Muscle layer of colon (tissue), 2 donors: ENCODE measurements around the gene MAST3.

Experiments used
- H3K27ac ChIP-seq: one replicate; pipeline ENCODE4 v1.7.0; 2013; ENCODE audit warnings: low read depth, mild to moderate bottlenecking, low read length, moderate library complexity
- H3K27me3 ChIP-seq, 2 donors: one replicate each; pipeline ENCODE4 v1.7.0; 2013; ENCODE audit warnings: low read length in 2 of 2, mild to moderate bottlenecking in 2 of 2; ENCODE audit not compliant: insufficient read depth in 2 of 2, control insufficient read depth in 1 of 2
- H3K36me3 ChIP-seq: one replicate; pipeline ENCODE4 v1.7.0; 2013; ENCODE audit warnings: mild to moderate bottlenecking, low read length; ENCODE audit not compliant: insufficient read depth
- H3K4me1 ChIP-seq: one replicate; pipeline ENCODE4 v1.7.0; 2013; ENCODE audit warnings: mild to moderate bottlenecking, low read length; ENCODE audit not compliant: insufficient read depth
- H3K4me3 ChIP-seq, 2 donors: one replicate each; pipeline ENCODE4 v1.7.0; 2013; ENCODE audit warnings: low read length in 2 of 2, low read depth in 1 of 2, mild to moderate bottlenecking in 1 of 2, moderate library complexity in 1 of 2
- H3K9ac ChIP-seq: one replicate; pipeline ENCODE4 v1.7.0; 2013; ENCODE audit warnings: low read length
- H3K9me3 ChIP-seq: one replicate; pipeline ENCODE4 v1.7.0; 2013; ENCODE audit warnings: mild to moderate bottlenecking, low read length
- donor health status: abdominal sarcoma.
- donor health status: Adenocarcinoma of cecum.

MAST3 gene

DNA sequence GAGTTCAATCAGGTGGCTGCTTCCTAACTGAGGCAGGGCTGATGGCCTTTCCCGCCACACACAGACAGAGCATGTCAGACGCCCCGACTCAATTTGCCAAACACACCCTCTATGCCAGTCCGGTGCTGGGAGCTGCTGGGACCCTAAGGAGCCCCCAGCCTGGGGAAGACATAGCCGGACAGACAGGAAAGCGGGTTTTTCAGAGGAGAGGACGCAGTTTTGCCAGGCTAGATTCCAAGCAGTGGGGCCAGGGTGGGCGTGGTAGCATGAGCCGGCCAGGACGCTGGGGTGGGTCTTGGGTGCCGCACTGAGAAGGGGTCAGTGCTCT lies 19.8 kb downstream of the MAST3 start:
- Histone ChIP-seq H3K4me1 (peaks cover 20% of the 10 kb centered on the region), H3K36me3 (no peaks in the 10 kb centered on the region), H3K9ac (peak overlapping the region; percentile 29), H3K9me3 (no peaks in the 10 kb centered on the region), H3K27me3 (no peaks in the 10 kb centered on the region), H3K27ac (no peak overlapping the region), H3K4me3 (peak overlapping the region; percentile 49 to 53)

DNA sequence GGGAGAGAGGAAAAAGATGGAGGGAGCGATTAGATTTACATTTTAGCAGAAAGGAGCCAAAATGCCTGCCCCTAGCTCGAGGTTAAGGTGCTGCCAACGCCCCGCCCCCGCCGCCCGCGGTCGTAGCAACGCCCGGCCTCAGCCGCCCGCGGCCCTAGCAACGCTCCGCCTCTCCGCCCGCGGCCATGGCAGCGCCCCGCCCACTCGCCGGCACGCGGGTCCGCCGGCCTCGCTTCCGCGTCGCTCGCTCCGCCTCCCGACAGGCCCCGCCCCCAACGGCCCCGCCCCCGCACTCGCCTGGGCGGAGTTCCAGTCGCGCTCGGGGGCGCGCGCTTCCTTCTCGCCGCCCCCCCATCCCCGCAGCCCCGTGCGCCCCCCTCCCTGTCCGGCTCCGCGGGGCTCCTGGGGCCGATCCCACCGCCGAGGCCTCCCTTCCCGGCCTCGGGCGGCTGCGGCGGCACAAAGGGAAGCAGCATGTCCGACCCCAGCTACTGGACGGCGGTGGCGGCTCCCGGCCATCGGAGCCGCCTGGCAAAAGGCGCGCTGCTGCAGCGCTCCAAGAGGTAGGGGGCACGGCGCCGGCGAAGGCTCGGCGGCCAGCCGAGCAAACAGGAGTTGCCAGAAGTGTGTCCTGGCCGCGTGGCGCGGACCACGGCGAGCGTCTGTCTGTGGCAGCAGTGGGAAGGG lies 20.3 kb downstream of the MAST3 start:
- Histone ChIP-seq H3K4me1 (peaks cover 20% of the 10 kb centered on the region), H3K4me3 (peak overlapping the region; percentile 49 to 63), H3K9me3 (no peaks in the 10 kb centered on the region), H3K27ac (peak overlapping the region; percentile 63), H3K27me3 (no peaks in the 10 kb centered on the region), H3K36me3 (peaks cover 4% of the 10 kb centered on the region), H3K9ac (peak overlapping the region; percentile 42)

DNA sequence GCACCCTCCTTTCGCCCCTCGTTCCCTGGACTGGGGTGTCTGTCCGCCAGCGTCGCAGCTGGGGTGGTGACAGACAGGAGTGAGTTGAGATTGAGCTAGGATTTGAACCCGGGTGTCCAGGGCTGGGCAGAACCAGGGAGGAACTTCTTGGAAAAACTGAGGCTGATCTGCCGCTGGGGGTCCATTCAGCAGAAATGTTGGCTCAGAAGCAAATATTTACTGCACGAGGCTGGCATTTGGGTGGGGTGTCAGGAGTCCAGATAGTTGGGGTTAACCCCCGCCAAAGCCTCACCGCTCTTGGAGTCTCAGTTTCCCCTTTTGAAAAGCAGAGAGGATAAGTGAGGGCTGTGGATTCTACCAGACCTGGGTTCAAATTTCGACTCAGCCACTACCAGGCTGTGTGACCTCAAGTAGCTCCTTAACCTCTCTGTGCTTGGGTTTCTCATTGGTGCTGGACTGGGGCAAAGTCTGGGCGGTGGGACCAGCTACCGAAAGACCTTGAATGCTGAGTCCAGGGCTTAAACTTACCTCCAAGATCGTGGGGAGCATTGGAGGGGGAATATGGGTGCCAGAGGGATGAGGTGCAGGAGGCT lies 20.9 kb downstream of the MAST3 start:
- peak overlapping the region; percentile 42 for H3K9ac ChIP-seq
- H3K36me3 ChIP-seq = peaks cover 4% of the 10 kb centered on the region
- peaks cover 20% of the 10 kb centered on the region for H3K4me1 ChIP-seq
- H3K27ac ChIP-seq = peak overlapping the region; percentile 63
- H3K4me3 ChIP-seq = peak overlapping the region; percentile 49 to 63
- no peaks in the 10 kb centered on the region for H3K27me3 ChIP-seq
- H3K9me3 ChIP-seq = no peaks in the 10 kb centered on the region

DNA sequence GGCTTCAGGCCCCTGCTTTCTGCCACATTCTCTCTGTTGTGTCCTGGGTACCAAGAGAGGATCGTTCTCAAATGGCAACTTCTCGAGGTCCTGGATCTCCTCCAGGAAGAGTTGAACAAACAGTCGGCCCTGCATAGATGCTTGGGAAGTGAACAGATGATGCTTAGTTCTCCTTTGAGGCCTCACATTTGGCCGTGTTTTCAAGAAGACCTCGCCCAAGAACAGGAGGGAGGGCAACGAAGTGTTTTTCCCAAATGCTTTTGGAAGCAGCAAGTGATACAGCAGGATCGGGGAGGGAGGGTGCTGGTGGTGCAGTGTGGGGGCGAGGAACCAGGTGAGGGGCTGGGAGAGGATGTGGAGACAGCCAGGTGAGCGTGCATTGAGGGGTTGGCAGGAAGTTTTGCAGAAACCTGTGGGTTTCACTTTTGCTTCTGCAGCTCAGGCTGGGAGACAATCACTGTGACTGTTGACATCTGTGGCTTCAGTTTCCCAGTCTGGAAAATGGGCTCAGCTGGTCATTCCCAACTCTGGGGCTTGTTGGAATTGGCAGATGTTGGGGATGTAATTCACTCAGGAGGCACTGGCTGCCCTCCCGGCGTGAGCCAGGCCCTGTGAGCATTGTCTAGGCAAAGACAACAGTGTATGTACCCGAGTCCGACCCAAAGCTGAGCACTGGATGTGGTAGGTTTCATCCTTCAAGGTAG lies 21.6 kb downstream of the MAST3 start:
- no peaks in the 10 kb centered on the region for H3K27me3 ChIP-seq
- H3K27ac ChIP-seq = no peak overlapping the region
- H3K4me3 ChIP-seq = peak overlapping the region in 1 of 2 donors; percentile 63
- H3K36me3 ChIP-seq = peaks cover 7% of the 10 kb centered on the region
- H3K9me3 ChIP-seq = no peaks in the 10 kb centered on the region
- H3K9ac ChIP-seq = peak overlapping the region; percentile 42
- peaks cover 20% of the 10 kb centered on the region for H3K4me1 ChIP-seq

DNA sequence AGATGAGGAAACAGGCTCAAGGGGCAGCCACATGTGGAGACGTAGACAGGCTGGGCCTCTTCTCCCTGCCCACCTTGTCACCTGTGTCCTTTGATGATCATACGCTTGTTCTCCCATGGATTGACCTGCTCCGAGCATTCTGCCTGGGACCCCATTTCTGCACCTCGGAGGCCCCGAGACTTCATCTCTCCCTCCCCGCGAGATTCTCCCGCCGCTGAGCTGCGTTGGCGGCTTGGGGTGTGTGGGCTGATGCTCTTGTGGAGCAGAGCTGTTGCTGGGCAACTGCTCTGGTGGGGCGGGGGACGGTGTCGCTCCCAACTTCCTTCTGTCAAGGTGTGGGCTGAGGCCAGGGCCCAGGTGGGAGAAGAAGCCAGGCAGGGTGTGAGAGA lies 22.1 kb downstream of the MAST3 start:
- Histone ChIP-seq H3K9ac (no peak overlapping the region), H3K4me3 (no peak overlapping the region)

DNA sequence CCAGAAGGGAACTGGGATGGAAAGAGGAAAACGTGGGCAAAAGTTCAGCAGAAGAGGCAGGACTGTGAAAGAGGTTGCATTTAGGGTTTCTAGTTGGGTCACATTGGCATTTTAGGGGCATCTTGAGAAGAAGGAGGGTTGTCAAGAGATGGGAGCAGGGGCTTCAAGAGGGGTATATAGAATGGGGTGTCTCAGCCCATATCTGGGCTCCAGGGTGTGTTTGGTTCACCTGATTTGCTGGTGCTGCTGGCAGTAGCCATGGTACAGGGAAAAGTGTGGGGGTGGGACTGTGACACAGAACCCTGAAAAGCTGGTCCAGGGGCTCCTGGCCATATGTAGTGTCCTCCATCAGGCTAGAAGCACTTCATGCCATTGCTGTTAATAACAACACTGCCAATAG lies 22.5 kb downstream of the MAST3 start:
- Histone ChIP-seq H3K9me3 (no peaks in the 10 kb centered on the region), H3K4me1 (peaks cover 20% of the 10 kb centered on the region), H3K27ac (no peak overlapping the region), H3K36me3 (peaks cover 10% of the 10 kb centered on the region), H3K27me3 (no peaks in the 10 kb centered on the region), H3K4me3 (no peak overlapping the region), H3K9ac (no peak overlapping the region)

More for the DNA sequence above, 22.1 kb downstream of the MAST3 start:
- H3K9me3 ChIP-seq = no peaks in the 10 kb centered on the region
- H3K36me3 ChIP-seq = peaks cover 10% of the 10 kb centered on the region
- H3K27me3 ChIP-seq = no peaks in the 10 kb centered on the region
- no peak overlapping the region for H3K27ac ChIP-seq
- H3K4me1 ChIP-seq = peaks cover 20% of the 10 kb centered on the region

DNA sequence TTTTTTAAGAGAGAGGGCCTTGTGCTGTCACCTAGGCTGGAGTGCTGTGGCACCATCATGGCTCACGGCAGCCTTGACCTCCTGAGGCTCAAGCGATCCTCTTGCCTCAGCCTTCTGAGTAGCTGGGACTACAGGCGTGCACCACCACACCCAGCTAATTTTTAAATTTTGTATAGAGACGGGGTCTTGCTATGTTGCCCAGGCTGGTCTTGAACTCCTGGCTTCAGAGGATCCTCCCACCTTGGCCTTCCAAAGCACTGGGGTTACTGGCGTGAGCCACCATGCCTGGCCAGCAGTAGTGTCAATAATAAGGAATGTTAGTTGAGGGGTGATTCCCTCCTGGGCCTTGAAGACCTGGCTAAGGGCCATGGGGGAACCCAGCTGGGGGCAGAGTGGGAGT lies 23.6 kb downstream of the MAST3 start:
- Histone ChIP-seq H3K27me3 (no peaks in the 10 kb centered on the region), H3K4me3 (no peak overlapping the region), H3K36me3 (peaks cover 10% of the 10 kb centered on the region), H3K27ac (no peak overlapping the region), H3K9ac (no peak overlapping the region), H3K9me3 (no peaks in the 10 kb centered on the region), H3K4me1 (peaks cover 20% of the 10 kb centered on the region)

DNA sequence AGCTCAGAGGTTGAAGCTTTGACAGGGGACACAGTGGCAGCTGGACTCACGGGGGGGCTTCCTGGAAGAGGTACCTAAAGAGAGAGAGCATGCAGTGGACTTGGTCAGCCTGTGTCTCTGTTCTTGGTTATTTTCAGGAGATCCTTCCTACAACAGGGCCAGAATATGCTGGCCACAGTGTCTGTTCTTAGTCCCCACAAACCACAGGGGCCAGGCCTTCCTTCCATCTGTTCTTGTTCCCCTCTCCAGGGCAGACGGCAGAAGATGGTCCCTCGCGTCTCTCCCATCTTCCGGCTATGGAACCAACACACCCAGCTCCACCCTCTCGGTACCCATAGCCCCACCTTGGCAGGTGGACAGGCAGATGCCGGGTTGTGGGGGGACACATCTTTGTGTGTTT lies 24.8 kb downstream of the MAST3 start:
- Histone ChIP-seq H3K9ac (no peak overlapping the region), H3K27ac (no peak overlapping the region), H3K36me3 (peaks cover 10% of the 10 kb centered on the region), H3K27me3 (no peaks in the 10 kb centered on the region), H3K4me3 (no peak overlapping the region), H3K9me3 (no peaks in the 10 kb centered on the region), H3K4me1 (peaks cover 13% of the 10 kb centered on the region)

DNA sequence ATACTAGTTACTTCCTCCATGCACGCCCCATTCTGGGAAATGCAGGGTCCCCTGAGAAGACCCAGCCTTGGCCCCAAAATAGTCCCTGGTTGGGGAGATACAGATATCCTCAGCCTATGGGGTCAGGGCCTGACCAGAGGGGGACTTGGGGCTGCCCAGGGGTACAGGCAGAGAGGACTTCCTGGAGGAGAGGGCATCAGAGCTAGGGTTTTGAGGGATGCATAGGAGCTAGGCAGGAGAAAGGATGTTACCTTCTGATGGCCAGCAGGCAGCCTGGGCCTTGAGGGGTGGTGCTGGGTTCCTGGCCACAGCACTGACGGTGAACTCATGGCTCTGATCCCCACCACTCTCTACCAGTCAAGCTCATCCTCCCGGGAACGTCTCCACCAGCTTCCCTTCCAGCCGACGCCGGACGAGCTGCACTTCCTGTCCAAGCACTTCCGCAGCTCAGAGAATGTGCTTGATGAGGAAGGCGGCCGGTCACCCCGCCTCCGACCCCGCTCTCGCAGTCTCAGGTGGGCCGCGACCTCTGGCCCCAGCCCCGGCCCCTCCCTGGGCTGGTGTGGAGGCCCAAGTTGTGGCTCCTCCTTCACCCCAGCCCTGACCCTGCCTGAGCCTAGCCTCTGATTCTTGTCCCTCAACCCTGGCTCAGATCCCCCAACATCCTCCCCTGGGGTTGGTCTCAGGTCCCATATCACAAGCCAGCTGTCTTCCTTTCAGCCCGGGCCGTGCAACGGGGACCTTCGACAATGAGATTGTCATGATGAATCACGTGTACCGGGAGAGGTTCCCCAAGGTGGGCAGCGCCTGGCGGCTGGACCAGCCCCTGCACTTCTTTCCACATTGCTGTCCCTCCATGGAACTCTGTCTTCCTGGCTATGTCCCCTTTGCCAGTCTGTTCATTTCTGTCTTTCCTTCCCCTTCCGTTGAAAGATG lies 25.6 kb downstream of the MAST3 start:
- Histone ChIP-seq H3K36me3 (peaks cover 10% of the 10 kb centered on the region), H3K9ac (no peak overlapping the region), H3K27ac (no peak overlapping the region), H3K4me1 (peaks cover 11% of the 10 kb centered on the region), H3K27me3 (no peaks in the 10 kb centered on the region), H3K9me3 (no peaks in the 10 kb centered on the region), H3K4me3 (no peak overlapping the region)

DNA sequence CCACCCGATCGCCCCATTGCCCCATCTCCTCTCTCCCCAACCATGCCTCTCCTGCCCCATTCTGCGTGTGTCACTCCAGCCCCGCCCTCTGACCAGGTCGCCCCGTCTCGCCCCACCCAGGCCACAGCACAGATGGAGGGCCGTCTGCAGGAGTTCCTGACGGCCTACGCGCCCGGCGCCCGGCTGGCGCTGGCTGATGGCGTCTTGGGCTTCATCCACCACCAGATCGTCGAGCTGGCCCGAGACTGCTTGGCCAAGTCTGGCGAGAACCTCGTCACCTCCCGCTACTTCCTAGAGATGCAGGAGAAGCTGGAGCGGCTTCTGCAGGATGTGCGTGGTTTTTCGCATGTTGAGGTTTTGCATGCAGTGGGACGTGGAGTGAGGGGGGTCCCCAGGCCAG lies 26.2 kb downstream of the MAST3 start:
- Histone ChIP-seq H3K36me3 (peaks cover 10% of the 10 kb centered on the region), H3K27ac (no peak overlapping the region), H3K4me3 (no peak overlapping the region), H3K9me3 (no peaks in the 10 kb centered on the region), H3K9ac (no peak overlapping the region), H3K27me3 (no peaks in the 10 kb centered on the region), H3K4me1 (peaks cover 5% of the 10 kb centered on the region)

DNA sequence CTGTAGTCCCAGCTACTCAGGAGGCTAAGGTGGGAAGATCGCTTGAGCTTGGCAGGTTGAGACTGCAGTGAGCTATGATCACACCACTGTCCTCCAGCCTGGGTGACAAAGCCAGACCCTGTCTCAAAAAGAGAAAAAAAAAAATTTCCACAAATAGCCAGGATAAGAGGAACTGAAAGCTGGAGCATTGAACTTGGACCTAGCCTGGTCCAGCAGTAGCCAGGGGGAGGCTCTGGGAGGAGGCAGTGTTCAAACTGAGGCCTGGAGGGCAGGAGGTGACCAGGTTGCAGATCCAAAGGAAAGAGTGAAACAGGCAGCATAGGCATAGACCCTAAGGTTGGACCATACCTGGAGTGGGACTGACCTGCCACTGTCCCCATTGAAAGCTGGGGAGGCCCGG lies 28.5 kb downstream of the MAST3 start:
- H3K9me3 ChIP-seq = no peaks in the 10 kb centered on the region
- no peaks in the 10 kb centered on the region for H3K4me1 ChIP-seq
- no peaks in the 10 kb centered on the region for H3K27me3 ChIP-seq
- peaks cover 18% of the 10 kb centered on the region for H3K36me3 ChIP-seq
- H3K9ac ChIP-seq = no peak overlapping the region
- H3K4me3 ChIP-seq = no peak overlapping the region
- no peak overlapping the region for H3K27ac ChIP-seq
